K562 (cell line): ENCODE data around the gene TDRD10. TPM values are rescaled to one million over a fixed set of nuclear protein-coding genes. Genes with fewer than 3 reads are reported as not detected.

Experiments
- CCNT2 ChIP-seq: IDR thresholded peaks from 2 replicates; pipeline ENCODE4 v1.6.1; 2011; ENCODE audit warnings: borderline replicate concordance, low read depth, mild to moderate bottlenecking, moderate library complexity, mixed read lengths, low read length; ENCODE audit not compliant: insufficient read length; ENCODE audit errors: extremely low read depth
- DIDO1 ChIP-seq: fragments of 450-650 bp; IDR thresholded peaks from 2 replicates; pipeline ENCODE4 v1.6.1; 2016; ENCODE audit warnings: low read depth, missing biosample characterization, missing genetic modification characterization
- ETV6 ChIP-seq, 3 experiments: fragments of 150-350 bp in 1 of 3; sonication (generic) in 1 of 3; formaldehyde crosslinking in 1 of 3; IDR thresholded peaks; 2 replicates each; pipeline versions ENCODE4 v1.6.1 to v1.8.0; 2014 to 2022; ENCODE audit warnings: borderline replicate concordance in 2 of 3, low read depth in 2 of 3, antibody characterized with exemption in 1 of 3, low read length in 1 of 3, mild to moderate bottlenecking in 1 of 3, missing genetic modification reagents in 1 of 3
- FOXK2 ChIP-seq, 2 experiments: fragments of 450-650 bp; IDR thresholded peaks in 1 of 2; conservative IDR thresholded peaks in 1 of 2; 2 replicates each; pipeline ENCODE4 v1.6.1; 2016; ENCODE audit warnings: low read depth in 2 of 2, mild to moderate bottlenecking in 1 of 2
- MTA1 ChIP-seq: fragments of 450-650 bp; IDR thresholded peaks from 2 replicates; pipeline ENCODE4 v1.6.1; 2017; ENCODE audit warnings: borderline replicate concordance
- STAG1 ChIP-seq: sonication (generic); formaldehyde crosslinking; IDR thresholded peaks from 2 replicates; pipeline ENCODE4 v1.5.0; 2020; ENCODE audit warnings: missing genetic modification reagents, borderline replicate concordance
- U2AF1 ChIP-seq: fragments of 200-400 bp; formaldehyde crosslinking; optimal IDR thresholded peaks from 2 replicates; pipeline ENCODE3; 2017; ENCODE audit warnings: mild to moderate bottlenecking, low read depth, low read length, moderate library complexity
- ZBTB7A ChIP-seq: IDR thresholded peaks from 2 replicates; pipeline ENCODE4 v1.6.1; 2011; ENCODE audit warnings: low read depth, mild to moderate bottlenecking, low read length, moderate library complexity, borderline replicate concordance; ENCODE audit not compliant: control insufficient read depth
- ZFP30 ChIP-seq: fragments of 250-450 bp; sonication (Bioruptor Pico); IDR thresholded peaks from 2 replicates; pipeline ENCODE4 v1.8.0; 2022; ENCODE audit warnings: moderate library complexity, mild to moderate bottlenecking, inconsistent platforms, borderline replicate concordance
- ZNF408 ChIP-seq: fragments of 250-450 bp; sonication (Bioruptor Pico); IDR thresholded peaks from 2 replicates; pipeline ENCODE4 v1.4.0; 2020; ENCODE audit warnings: low read depth, mild to moderate bottlenecking, moderate library complexity
- polyA plus RNA-seq, 8 experiments: library from polyadenylated mRNA; depleted of rRNA in 4 of 8; stranded (reverse) in 5 of 8; unstranded in 3 of 8; fragments of >200 nt; fragmentation: Nextera tagmentation in 2 of 8; fragmentation: Illumina TruSeq in 1 of 8; extraction: Ambion mirVana in 2 of 8; extraction: Trizol in 1 of 8; gene quantifications; 2 replicates each; pipeline versions ENCODE4 v1.2.1 to v1.2.3, GENCODE V29; 2011 to 2014; ENCODE audit warnings: inconsistent platforms in 1 of 8, missing spikeins in 1 of 8
- total RNA-seq, 7 experiments: library from RNA; depleted of rRNA in 6 of 7; stranded (reverse); fragments of >200 nt in 6 of 7; fragmentation: Illumina TruSeq in 2 of 7; extraction: Trizol in 2 of 7; gene quantifications; 2 replicates each; pipeline versions ENCODE4 v1.2.1 to v1.2.3, GENCODE V29; 2011 to 2021; ENCODE audit warnings: low replicate concordance in 1 of 7
- TF ChIP-seq, protein P1 (sequence below): fragments of 450-650 bp; IDR thresholded peaks from 2 replicates; pipeline ENCODE4 v1.6.1; 2016; ENCODE audit warnings: low read depth
- TF ChIP-seq, protein P2 (sequence below): sonication (generic); formaldehyde crosslinking; IDR thresholded peaks from 2 replicates; pipeline ENCODE4 v1.8.0; 2023; ENCODE audit warnings: mild to moderate bottlenecking, missing genetic modification reagents

The TDRD10 gene
- total and polyA plus RNA-seq, 9 of the 15 experiments (the other 6 are each of a cell fraction or from before 2014, with no cell fraction given) = not detected

DNA sequence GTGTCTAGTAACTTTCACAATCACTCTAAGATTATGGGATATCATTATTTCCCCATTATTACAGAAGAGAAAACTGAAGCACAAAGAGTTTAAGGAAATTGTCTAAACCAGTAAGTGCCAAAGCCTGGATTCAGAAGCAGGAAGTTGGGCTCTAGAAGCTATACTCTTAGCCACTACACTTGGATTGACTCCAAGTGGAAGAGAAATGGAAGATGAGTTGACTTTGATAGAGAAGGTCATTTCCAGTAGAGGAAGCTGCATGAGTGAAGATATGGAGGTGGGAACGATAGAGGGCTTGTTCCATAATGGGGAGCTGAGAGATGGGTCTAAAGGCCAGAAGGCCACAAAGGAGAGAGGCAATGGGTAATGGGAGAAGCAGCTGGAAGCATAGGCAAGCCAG is 11.7 kb upstream of the TDRD10 start (continued):
- TF ChIP-seq, protein P1, sequence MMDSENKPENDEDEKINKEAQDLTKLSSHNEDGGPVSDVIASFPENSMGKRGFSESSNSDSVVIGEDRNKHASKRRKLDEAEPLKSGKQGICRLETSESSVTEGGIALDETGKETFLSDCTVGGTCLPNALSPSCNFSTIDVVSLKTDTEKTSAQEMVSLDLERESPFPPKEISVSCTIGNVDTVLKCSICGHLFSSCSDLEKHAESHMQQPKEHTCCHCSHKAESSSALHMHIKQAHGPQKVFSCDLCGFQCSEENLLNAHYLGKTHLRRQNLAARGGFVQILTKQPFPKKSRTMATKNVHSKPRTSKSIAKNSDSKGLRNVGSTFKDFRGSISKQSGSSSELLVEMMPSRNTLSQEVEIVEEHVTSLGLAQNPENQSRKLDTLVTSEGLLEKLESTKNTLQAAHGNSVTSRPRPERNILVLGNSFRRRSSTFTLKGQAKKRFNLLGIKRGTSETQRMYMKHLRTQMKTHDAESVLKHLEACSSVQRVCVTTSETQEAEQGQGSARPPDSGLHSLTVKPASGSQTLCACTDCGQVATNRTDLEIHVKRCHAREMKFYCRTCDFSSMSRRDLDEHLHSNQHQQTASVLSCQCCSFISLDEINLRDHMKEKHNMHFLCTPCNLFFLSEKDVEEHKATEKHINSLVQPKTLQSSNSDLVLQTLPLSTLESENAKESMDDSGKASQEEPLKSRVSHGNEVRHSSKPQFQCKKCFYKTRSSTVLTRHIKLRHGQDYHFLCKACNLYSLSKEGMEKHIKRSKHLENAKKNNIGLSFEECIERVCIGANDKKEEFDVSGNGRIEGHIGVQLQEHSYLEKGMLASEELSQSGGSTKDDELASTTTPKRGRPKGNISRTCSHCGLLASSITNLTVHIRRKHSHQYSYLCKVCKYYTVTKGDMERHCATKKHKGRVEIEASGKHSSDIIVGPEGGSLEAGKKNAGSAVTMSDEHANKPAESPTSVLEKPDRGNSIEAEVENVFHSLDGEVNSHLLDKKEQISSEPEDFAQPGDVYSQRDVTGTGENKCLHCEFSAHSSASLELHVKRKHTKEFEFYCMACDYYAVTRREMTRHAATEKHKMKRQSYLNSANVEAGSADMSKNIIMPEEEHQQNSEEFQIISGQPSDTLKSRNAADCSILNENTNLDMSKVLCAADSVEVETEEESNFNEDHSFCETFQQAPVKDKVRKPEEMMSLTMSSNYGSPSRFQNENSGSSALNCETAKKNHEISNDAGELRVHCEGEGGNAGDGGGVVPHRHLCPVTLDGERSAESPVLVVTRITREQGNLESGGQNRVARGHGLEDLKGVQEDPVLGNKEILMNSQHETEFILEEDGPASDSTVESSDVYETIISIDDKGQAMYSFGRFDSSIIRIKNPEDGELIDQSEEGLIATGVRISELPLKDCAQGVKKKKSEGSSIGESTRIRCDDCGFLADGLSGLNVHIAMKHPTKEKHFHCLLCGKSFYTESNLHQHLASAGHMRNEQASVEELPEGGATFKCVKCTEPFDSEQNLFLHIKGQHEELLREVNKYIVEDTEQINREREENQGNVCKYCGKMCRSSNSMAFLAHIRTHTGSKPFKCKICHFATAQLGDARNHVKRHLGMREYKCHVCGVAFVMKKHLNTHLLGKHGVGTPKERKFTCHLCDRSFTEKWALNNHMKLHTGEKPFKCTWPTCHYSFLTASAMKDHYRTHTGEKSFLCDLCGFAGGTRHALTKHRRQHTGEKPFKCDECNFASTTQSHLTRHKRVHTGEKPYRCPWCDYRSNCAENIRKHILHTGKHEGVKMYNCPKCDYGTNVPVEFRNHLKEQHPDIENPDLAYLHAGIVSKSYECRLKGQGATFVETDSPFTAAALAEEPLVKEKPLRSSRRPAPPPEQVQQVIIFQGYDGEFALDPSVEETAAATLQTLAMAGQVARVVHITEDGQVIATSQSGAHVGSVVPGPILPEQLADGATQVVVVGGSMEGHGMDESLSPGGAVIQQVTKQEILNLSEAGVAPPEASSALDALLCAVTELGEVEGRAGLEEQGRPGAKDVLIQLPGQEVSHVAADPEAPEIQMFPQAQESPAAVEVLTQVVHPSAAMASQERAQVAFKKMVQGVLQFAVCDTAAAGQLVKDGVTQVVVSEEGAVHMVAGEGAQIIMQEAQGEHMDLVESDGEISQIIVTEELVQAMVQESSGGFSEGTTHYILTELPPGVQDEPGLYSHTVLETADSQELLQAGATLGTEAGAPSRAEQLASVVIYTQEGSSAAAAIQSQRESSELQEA = no peak
- no peak for TF ChIP-seq CCNT2
- no peak for TF ChIP-seq DIDO1 (tag)
- no peak for TF ChIP-seq U2AF1
- TF ChIP-seq ZNF408 (CRISPR knock-in tag) = no peak
- no peak for TF ChIP-seq ZBTB7A
- TF ChIP-seq MTA1 = no peak
- no peak for TF ChIP-seq FOXK2 (conservative IDR thresholded peaks at IDR 0.05 in 1 of 2, IDR thresholded peaks at IDR 0.05 in 1 of 2; ENCODE audit: low read depth in 2 of 2)
- no peak for TF ChIP-seq ZFP30 (CRISPR knock-in tag)
- no peak for TF ChIP-seq STAG1 (CRISPR knock-in tag)
- TF ChIP-seq ETV6 (IDR thresholded peaks at IDR 0.05; ENCODE audit: borderline replicate concordance in 1 of 2, low read depth in 2 of 2, low read length in 1 of 2) = peak; percentile 85 to 95; a peak in 3 of 4 replicates
- TF ChIP-seq ETV6 (CRISPR knock-in tag; IDR thresholded peaks at IDR 0.05; ENCODE audit: borderline replicate concordance) = no peak
- TF ChIP-seq, protein P2, sequence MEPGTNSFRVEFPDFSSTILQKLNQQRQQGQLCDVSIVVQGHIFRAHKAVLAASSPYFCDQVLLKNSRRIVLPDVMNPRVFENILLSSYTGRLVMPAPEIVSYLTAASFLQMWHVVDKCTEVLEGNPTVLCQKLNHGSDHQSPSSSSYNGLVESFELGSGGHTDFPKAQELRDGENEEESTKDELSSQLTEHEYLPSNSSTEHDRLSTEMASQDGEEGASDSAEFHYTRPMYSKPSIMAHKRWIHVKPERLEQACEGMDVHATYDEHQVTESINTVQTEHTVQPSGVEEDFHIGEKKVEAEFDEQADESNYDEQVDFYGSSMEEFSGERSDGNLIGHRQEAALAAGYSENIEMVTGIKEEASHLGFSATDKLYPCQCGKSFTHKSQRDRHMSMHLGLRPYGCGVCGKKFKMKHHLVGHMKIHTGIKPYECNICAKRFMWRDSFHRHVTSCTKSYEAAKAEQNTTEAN (CRISPR knock-in tag) = no peak
